HG03066 (cell line): ENCODE results near the gene FRS2.

Source experiments
- ATAC-seq: cut with Tn5 transposase; IDR thresholded peaks from one replicate; pipeline ENCODE4 v1.9.1; 2021; ENCODE audit warnings: low read depth; ENCODE audit not compliant: unreplicated experiment

FRS2 gene

GRCh38 chr12:69613351-69613750 lies 143.2 kb downstream of the FRS2 start:
- no peak for ATAC-seq

DNA sequence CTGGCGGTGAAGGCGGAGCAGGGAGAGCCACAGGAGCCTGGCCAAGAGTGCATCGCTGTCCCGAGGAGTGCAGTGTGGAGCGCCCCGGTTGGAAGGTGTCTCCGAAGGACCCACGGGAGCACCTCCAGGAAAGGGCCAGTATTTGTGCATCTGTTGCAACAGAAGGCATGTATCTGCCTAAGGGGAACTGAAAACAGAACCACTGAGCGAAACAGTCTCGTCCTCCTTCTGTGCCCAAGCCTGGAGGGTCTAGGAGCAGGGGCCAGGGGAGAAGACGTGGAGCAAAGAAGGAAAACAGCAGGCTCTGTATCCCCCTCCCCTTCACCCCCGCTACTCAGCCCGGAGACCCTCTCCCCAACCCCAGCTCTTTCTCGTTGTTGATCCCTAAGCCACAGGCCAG lies 145.8 kb downstream of the FRS2 start:
- no peak for ATAC-seq

GRCh38 chr12:69619050-69619449 lies 148.9 kb downstream of the FRS2 start:
- no peak for ATAC-seq

- no peak for ATAC-seq
Observed at GRCh38 chr12:69620077-69620476, 149.9 kb downstream of the FRS2 start.

DNA sequence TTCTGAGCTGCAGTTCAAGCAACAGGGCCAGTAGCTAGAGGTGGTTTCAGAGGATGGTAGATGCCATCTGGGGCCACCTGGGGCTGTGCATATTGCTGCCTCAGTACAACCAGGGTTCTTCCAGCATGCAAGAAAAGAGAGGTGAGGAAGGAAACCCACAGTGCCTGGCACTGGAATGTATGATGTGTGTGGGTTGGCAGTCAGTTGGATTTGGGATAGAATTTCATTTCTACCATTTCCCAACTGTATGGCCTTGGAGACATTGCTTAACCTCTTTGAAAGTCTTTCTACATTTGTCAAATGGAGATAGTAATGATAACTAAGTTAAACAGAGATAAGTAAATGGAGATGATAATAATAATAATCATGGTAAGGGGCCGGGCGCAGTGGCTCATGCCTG lies 150.7 kb downstream of the FRS2 start:
- no peak for ATAC-seq

- no peak for ATAC-seq
Observed at GRCh38 chr12:69621551-69621950, 151.4 kb downstream of the FRS2 start.

DNA sequence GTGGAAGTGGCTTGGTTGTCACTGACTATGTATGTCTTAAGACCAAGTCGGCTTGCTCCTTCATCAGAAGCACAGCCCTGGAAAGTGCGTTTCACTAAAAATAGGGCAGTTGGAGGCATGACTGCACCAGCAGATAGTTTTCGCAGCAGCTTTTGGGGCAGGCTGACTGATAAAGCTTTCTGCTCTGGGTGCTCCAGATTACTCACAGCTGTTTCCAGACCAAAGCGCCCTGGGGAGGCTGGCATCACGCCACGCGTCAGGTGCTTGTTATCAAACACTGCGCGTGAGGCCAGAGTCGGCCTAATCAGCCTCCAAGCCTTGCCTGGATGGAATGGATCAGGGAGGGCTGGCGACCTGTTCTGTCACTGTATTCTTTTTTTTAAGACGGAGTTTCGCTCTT lies 153.8 kb downstream of the FRS2 start:
- ATAC-seq = no peak

DNA sequence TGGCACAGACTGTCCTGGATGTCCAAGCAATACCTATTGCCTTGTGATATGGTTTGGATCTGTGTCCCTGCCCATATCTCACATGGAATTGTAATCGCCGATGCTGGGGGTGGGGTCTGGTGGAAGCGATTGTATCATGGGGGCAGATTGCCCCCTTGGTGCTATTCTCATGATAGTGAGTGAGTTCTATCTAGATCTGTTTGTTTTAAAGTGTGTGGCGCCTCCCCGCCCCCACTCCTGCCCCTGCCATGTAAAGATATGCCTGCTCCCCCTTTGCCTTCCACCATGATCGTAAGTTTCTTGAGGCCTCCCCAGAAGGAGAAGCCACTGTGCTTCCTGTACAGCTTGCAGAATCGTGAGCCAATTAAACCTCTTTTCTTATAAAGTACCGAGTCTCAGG lies 157.3 kb downstream of the FRS2 start:
- no peak for ATAC-seq
